Prostate gland (tissue), 2 donors: ENCODE results near the gene USP15.

Source experiments
- POLR2A ChIP-seq: fragments of 450-650 bp; IDR thresholded peaks from one replicate; pipeline ENCODE4 v1.6.1; 2016; ENCODE audit warnings: antibody characterized with exemption, mild to moderate bottlenecking
- TF ChIP-seq, protein P1 (sequence below), 4 experiments: fragments of 200-600 bp in 2 of 4; fragments of 450-650 bp in 2 of 4; sonication (generic) in 2 of 4; IDR thresholded peaks; 1 replicate in 3 of 4; 2 replicates in 1 of 4; pipeline ENCODE4 v1.5.1; 2016 to 2019; ENCODE audit warnings: antibody characterized with exemption in 4 of 4, mild to moderate bottlenecking in 2 of 4, moderate library complexity in 2 of 4

DNA sequence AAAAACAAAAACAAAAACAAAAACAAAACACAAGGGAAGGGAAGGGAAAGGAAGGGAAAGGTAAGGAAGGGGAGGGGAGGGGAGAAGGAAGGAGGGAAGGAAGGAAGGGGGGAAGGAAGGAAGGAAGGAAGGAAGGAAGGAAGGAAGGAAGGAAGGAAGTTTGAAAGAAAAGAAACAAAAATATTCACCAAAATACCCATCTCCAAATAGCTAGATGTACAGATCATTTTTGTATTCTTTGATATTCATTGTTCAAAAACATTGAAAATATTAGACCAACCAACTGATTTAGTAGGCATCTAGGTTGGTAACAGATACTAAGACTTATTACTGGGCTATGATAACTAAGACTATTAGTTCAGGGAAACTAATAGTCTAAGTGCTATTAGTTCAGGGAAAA, 39.1 kb upstream of the USP15 start:
- TF ChIP-seq, protein P1, sequence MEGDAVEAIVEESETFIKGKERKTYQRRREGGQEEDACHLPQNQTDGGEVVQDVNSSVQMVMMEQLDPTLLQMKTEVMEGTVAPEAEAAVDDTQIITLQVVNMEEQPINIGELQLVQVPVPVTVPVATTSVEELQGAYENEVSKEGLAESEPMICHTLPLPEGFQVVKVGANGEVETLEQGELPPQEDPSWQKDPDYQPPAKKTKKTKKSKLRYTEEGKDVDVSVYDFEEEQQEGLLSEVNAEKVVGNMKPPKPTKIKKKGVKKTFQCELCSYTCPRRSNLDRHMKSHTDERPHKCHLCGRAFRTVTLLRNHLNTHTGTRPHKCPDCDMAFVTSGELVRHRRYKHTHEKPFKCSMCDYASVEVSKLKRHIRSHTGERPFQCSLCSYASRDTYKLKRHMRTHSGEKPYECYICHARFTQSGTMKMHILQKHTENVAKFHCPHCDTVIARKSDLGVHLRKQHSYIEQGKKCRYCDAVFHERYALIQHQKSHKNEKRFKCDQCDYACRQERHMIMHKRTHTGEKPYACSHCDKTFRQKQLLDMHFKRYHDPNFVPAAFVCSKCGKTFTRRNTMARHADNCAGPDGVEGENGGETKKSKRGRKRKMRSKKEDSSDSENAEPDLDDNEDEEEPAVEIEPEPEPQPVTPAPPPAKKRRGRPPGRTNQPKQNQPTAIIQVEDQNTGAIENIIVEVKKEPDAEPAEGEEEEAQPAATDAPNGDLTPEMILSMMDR (IDR thresholded peaks at IDR 0.05): no peak
- TF ChIP-seq POLR2A: no peak
